ENCODE data around the gene R3HDML.
"Not testable (repeated sequence)": the region's sequence is repeated elsewhere in the genome, so short reads cannot be mapped to it uniquely, and the experiment has no call there.

Gene R3HDML

GRCh38 chr20:44331201-44331600, 5.6 kb upstream of the R3HDML start:
- DNase-seq = no peak

DNA sequence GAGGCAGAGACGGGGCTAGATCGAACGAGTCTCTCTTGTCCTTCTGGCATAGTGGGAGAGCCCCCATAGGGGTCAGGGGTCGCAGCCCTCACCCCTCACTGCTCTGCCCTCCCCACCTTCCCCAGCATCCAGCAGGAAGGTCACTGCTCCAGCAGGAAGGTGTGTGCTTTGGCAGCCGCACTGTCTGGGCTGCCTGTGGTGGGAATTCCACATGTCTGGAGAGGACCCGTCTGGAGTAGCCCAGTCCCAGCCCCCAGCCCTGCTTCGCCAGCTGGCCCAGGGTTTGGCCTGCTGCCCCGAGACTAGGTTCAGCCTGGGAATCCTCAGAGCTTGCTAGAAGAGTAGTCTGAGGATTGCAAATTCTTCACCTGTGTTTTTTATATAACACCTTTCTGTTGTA, 2.5 kb upstream of the R3HDML start:
- DNase-seq = no peak

DNA sequence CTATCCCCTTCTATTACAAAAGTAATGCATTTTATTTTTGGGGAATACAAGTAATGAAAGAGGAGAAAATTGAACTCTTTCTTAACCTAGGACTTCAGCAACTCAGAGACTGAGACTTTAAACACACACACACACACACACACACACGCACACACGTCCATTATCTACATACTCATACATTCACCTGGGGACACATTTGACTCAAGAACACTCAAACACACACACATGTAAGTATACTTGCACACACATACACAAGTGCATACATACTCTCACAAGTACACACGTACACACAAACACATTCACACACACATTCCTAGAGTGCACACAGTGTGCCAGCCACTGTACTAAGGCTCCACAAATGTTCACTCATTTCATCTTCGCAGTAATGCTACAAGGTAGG, 2.1 kb upstream of the R3HDML start:
- no peak for DNase-seq

- no peak for DNase-seq
Measured at GRCh38 chr20:44335675-44336074, 1.2 kb upstream of the R3HDML start.

DNA sequence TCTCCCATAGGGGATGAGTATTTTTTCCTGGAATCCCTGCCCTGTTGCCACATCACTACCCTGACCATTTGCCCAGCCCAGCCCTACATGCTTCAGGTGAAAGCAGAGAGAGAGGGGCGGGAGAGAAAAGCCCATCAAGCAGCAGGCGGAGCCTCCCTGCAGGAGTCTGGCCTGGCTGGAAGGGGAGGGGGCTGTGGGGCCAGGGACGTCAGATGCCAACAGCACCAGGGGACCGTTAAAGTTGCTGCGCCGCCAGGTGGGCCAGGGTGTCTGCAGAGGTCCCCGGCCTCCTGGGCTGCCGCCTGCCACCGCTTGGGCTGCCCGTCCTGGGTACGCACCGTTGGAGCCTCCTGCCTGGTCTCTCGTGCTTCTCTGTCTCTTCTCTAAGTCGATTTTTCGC, 757 bp upstream of the R3HDML start:
- DNase-seq = no peak

DNA sequence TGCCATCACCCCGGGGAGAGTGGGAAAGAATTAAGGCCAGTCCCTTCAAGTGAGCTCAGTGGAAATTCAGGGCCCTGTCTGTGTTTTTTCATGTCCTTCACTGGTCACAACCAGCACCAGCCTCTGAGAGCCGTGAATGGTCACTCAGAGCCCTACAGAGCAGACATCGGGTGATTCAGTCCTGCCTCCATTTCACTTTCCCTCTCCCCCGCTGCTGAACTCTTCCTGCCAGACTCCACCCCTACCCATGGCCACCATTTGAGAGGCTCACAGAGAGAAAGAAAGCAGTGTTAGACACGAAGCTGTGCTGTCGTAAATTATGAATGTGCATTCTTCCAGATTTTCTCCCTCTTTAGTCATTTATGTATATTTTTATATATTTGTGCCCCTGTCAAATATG, 5.4 kb downstream of the R3HDML start:
- no peak for DNase-seq

- no peak for DNase-seq
Measured at GRCh38 chr20:44343162-44343675, 6.4 kb downstream of the R3HDML start.

DNA sequence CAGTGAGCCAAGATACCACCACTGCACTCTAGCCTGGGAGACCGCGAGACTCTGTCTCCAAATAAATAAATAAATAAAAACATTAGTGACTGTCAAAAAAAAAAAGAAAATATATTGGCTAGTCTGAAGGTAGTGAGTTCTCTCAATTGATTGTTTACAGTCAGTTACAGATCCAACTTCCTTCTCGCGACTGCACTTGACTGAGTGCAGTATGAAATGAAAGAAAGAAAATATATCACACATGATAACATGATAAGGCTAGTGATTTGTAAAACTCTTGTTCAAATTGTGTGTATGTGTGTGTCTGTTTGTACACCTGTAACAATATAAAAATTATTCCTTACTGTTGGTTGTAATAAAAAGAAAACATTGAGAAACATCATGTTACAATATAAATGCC, 7.9 kb downstream of the R3HDML start:
- no peak for DNase-seq

GRCh38 chr20:44345147-44345546, 8.3 kb downstream of the R3HDML start:
- no peak for DNase-seq

DNA sequence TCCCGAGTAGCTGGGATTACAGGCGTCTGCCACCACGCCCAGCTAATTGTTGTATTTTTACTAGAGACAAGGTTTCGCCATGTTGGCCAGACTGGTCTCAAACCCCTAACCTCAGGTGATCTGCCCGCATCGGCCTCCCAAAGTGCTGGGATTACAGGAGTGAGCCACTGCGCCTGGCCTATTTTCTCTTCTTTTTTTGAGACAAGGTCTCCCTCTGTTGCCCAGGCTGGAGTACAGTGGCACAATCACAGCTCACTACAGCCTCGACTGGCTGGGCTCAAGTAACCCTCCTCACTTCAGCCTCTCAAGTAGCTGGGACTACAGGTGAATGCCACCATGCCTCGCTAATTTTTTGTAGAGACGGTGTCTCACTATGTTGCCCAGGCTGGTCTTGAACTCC, 9.1 kb downstream of the R3HDML start:
- DNase-seq = not testable (repeated sequence)

GRCh38 chr20:44348168-44348659, 11.4 kb downstream of the R3HDML start:
- DNase-seq = no peak

DNA sequence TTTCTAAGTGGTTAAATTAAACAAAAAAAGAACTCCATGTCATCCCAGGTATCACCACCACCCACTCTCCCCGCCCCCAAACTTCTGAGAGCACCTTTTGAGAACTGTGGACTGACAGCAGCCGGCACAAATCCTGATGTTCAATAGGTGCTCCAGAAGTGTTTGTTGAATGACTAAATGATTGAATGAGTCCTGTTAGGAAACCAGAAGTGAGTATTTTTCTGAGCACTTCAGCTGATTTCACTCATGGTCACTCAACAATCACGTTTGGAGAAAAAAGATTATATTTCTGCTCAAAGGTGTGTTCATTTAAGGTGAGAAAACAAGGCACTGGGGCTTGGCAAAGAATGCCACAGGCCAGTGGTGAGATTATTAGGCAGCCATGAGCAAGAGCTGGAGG, 12.5 kb downstream of the R3HDML start:
- DNase-seq = no peak

DNA sequence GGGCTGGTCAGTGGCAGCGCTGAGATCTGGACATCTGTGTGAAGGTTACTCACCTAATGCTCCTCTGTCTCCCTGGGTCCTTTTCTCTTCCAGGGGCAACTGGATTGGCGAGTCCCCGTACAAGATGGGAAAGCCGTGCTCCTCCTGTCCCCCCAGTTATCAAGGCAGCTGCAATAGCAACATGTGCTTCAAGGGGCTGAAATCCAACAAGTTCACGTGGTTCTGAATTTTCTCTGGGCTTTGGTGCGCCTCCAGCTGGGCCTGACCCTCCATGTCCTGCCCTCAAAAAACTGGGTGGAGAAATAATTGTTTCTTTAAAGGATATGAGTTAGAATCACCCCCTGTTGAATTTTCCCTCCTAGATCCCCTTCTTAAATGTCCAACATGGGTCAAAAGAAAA, 13.7 kb downstream of the R3HDML start:
- no peak for DNase-seq

DNA sequence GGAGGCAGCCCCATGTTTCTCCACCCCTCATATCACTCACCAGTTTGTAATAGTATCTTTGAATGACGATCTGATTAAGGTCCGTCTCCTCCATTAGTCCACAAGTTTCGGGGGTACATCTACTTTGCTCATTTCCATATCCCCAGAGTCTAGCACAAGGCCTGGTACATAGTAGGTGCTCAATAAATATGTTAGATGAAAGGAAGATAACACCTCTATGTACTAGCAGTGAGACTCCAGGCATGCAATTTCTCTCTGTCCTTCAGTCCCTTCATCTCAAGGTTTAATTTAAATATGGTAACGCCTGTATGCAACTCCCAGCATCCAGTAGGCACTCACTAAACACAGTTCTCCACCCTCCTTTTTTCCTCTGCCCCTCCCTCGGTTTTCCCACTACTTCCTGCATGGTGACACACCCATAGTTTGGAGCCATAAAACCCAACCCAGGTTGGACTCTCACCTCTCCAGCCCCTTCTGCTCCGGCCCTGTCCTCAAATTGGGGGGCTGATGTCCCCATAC, 18.2 kb downstream of the R3HDML start:
- DNase-seq = no peak

DNA sequence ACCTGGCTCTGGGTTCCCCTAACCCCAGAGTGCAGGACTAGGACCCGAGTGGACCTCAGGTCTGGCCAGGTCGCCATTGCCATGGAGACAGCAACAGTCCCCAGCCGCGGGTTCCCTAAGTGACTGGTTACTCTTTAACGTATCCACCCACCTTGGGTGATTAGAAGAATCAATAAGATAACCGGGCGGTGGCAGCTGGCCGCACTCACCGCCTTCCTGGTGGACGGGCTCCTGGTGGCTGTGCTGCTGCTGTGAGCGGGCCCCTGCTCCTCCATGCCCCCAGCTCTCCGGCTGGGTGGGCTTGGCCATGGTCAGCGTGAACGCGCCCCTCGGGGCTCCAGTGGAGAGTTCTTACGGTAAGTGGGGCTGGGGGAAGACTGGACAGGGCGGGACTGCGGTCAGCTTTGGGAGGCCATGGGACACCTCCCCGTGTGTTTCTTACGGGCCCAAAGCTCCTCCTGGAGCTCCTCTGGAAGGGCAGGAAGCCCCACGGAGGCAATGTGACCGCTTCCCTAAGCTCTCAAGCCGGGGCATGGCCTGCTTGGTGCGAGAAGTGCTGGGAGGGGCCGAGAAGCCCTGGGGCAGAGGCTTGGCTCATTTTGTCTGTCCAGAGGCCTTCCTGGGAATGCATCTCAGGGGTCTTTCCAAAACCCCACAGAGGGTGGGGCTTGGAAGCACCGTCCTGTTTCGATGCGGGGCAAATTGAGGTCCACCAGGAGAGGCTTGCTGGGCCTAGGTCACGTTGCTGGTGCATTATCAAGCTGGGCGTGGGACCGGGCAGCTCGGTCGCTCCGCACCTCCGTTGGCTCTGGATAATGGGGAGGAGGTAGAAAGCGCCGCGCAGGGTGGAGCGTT, 18.9 kb downstream of the R3HDML start, which contains the start of gene HNF4A:
HNF4A (plus strand) TSS at position 202 of the 855 bp plus-strand sequence; CDS start at position 308, 106 bp downstream.
- DNase-seq = no peak

DNA sequence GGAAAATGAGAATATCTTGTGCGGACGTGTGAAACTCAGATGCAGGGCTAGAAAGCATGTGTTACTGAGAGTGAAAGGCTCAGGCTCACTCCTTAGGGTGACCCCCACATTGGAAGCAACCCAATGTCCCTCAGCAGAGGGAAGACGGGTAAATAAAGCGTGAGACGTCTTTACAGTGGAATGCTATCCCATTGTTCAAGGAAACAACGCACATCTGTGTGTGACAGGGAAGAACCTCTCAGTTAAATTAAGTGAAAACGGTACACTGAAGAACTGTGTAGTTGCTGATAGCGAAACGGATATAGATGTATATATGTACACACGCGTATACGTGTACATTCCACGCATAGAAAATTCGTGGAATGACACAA, 19.5 kb downstream of the R3HDML start:
- no peak for DNase-seq

DNA sequence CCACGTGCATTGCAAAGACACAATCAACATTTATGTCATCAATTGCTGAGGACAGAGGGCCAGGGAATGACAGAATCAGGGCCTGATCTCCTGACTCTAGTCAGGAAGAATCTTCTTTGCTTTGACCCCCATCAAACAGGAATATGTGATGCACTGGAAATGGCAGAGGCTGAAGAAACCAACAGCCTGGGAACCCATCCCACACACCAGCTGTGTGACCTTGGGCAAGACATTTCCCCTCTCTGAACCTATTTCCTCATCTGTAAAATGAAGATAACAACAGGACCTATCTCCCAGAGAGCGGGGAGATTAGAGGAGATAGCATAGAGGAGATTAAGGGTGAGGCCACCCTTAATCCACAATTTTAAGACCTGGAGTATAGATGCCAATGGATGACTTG, 20.2 kb downstream of the R3HDML start:
- DNase-seq = no peak

DNA sequence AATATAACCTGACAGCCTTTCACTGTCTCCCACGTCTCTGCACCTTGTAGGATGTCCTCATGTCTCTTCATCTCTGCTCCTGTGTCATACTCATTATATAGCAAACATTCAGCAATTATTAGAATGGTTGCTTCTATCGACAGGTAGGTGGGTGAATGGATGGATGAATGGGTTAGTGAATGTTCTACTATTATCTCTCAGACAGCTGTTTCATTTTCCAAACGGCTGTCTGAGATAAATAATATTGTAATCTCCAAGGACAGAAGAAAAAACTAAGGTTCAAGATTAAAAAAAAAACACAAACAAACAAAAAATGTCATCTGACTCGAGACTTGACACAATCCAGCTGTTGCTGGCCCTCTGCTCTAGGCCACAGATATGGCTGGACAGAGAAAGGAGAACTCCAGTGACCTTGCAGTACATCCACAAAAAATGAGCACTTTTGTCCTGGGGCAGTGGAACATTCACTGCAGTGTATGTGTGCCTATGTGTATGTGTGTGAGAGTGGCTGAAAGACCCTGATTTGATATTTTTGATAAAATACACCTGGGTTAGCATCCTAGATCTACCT, 20.8 kb downstream of the R3HDML start:
- no peak for DNase-seq

DNA sequence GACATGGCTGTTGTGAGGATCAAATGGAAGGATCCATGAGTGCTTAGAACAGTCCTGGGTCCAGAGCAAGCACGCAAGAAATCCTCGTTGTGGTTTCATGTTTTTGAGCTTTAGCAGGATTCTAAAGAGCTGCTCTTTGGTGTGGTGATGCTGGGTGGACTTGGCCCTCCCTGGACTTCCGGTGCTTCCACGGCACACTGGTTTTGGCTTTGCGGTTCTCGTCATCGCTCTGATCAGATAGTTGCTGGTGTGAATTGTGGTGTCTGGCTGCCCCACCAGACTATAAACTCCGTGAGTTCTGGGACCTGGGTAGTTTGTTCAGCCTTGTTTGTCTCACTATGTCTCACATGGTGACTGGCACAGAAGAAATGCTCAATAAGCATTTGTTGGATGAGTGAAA, 21.9 kb downstream of the R3HDML start:
- DNase-seq = no peak

DNA sequence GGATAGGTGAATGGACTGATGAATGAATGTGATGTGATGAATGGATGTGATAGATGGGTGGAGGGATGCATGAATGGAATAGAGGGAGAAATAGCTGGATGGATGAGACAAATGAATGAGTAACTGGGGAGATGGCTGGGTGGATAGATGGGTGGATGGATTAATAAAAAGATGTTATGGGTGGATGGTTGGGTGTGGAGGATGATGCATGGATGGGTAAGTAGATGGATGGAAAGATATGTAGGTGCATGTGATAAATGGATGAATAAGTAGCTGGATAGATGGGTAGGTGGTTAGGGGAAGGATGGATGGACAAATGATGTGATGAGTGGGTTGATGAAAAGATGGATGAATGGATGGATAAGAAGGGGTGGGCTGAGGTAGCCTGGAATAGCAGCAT, 23.4 kb downstream of the R3HDML start:
- no peak for DNase-seq

DNA sequence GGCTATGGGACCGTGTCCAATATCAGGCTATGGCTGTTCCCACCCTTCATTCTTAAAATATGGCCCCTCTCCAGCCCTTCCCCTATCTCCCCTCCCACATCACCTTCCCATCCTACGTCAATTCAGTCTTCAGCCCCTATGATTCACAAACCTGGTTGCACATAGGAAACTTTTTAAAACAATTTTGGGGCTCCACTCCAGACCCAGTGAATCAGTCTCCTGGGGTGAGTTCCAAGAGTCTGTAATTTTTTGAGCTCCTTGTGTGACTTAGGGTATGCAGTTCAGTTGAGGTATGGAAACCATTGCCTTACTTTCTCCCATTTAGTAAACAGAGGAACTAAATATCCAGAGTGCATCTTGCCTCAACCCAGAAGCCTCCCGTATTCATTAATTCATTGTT, 24.2 kb downstream of the R3HDML start:
- DNase-seq = no peak

- no peak for DNase-seq
Measured at GRCh38 chr20:44362466-44362940, 25.7 kb downstream of the R3HDML start.

GRCh38 chr20:44364068-44364467, 27.2 kb downstream of the R3HDML start:
- DNase-seq = no peak

- DNase-seq = no peak
Measured at GRCh38 chr20:44364780-44365179, 27.9 kb downstream of the R3HDML start.
